Dendritic cell treated with granulocyte-macrophage colony-stimulating factor and Interleukin-4, amounts not matched to agents 40 ng/mL and 50 ng/mL, for 4 days (primary cell): ENCODE data around the gene ROPN1L.

Experiments used
- H3K27ac Mint-ChIP-seq: one replicate; pipeline ENCODE4 v1.8.0; 2022; ENCODE audit warnings: mild to moderate bottlenecking, mixed read lengths
- H3K27me3 Mint-ChIP-seq: one replicate; pipeline ENCODE4 v1.8.0; 2022; ENCODE audit warnings: mild to moderate bottlenecking, mixed read lengths
- H3K36me3 Mint-ChIP-seq: one replicate; pipeline ENCODE4 v1.8.0; 2022; ENCODE audit warnings: low read depth, mixed read lengths
- H3K4me1 Mint-ChIP-seq: one replicate; pipeline ENCODE4 v1.8.0; 2022; ENCODE audit warnings: low read depth, mixed read lengths
- H3K4me3 Mint-ChIP-seq: one replicate; pipeline ENCODE4 v1.8.0; 2022; ENCODE audit warnings: mild to moderate bottlenecking, moderate library complexity, mixed read lengths
- H3K9me3 Mint-ChIP-seq: one replicate; pipeline ENCODE4 v1.8.0; 2022; ENCODE audit warnings: mixed read lengths
- intact Hi-C: fragments of 100-400 bp; cut with micrococcal nuclease; formaldehyde crosslinking; loops from one replicate; pipeline ENCODE4 v1.15.0; 2022

ROPN1L gene

DNA sequence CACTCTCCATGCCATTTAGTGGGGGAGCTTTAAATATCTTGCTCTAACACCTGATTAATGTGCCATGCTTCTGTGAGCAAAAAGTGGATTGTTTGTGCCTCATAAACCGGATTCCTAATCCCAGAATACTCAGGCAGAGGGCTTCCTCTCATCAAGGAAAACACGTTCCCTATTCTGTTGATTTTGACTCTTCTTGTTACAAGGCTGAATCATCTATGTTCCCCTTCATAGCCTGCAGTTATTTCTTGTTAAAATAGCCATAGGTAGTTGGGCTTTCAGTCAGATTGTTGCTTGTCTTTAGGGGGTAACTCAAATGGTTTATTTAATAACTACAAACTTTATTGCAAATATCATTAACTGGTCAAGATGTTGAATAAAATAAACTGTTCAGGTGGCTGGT is 26.6 kb downstream of the ROPN1L start:
- H3K36me3 Mint-ChIP-seq: no peaks in the 10 kb centered on the region
- H3K4me1 Mint-ChIP-seq: peaks cover 22% of the 10 kb centered on the region
- H3K9me3 Mint-ChIP-seq: no peaks in the 10 kb centered on the region
- no peak overlapping the region for H3K27ac Mint-ChIP-seq
- H3K27me3 Mint-ChIP-seq: peaks cover 25% of the 10 kb centered on the region
- intact Hi-C loops: no loop called here
- no peak overlapping the region for H3K4me3 Mint-ChIP-seq

- Mint-ChIP-seq H3K27me3 (peaks cover 20% of the 10 kb centered on the region), H3K9me3 (no peaks in the 10 kb centered on the region), H3K4me1 (peaks cover 22% of the 10 kb centered on the region), H3K36me3 (no peaks in the 10 kb centered on the region), H3K27ac (no peak overlapping the region), H3K4me3 (no peak overlapping the region)
- intact Hi-C loops: no loop called here
These were observed 27.8 kb downstream of the ROPN1L start for GRCh38 chr5:10469253-10470050.

DNA sequence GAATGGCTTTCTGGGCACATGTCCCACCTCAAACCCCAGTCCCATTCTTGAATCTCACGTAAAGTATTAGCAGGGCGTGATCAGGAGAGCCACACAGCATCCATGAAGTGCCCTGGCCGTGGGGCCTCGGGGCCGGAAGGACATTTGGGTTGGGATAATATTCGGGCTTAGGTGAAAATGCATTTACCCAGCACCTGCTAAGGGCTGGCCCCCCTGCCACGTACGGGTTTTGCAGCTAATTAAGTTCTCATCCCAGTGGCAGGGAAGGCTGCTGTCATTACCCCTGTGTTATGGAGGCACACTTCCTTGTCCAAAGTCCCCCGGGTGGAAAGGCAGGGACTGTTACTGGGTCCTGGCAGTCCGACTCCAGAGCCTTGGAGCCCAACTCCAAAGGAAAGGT is 29.0 kb downstream of the ROPN1L start:
- Mint-ChIP-seq H3K9me3 (peaks cover under 1% of the 10 kb centered on the region), H3K4me1 (peaks cover 22% of the 10 kb centered on the region), H3K27me3 (peaks cover 20% of the 10 kb centered on the region), H3K4me3 (no peak overlapping the region), H3K27ac (no peak overlapping the region), H3K36me3 (no peaks in the 10 kb centered on the region)
- intact Hi-C loops: no loop called here

DNA sequence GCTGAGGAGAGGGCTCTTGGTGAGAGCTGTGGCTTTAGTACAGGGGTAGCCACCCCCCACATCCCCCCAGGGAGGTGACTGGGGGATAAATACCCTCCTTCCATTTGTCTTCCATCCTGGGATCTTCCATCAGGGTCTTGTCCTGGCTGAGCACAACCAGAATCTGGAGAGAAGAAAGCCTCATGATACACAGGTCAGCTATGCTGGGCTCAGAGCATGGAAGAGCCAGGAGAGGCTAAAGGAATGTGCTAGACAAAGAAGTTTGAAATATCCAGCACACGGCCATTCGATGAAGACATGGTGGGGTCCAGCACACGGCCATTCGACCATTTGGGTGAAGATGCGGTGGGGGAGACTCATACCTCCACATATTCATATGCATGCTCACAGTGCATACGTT is 30.0 kb downstream of the ROPN1L start:
- Mint-ChIP-seq H3K9me3 (peaks cover 5% of the 10 kb centered on the region), H3K4me1 (peaks cover 15% of the 10 kb centered on the region), H3K4me3 (no peak overlapping the region), H3K36me3 (no peaks in the 10 kb centered on the region), H3K27ac (no peak overlapping the region), H3K27me3 (peaks cover 16% of the 10 kb centered on the region)
- intact Hi-C loops: no loop called here

DNA sequence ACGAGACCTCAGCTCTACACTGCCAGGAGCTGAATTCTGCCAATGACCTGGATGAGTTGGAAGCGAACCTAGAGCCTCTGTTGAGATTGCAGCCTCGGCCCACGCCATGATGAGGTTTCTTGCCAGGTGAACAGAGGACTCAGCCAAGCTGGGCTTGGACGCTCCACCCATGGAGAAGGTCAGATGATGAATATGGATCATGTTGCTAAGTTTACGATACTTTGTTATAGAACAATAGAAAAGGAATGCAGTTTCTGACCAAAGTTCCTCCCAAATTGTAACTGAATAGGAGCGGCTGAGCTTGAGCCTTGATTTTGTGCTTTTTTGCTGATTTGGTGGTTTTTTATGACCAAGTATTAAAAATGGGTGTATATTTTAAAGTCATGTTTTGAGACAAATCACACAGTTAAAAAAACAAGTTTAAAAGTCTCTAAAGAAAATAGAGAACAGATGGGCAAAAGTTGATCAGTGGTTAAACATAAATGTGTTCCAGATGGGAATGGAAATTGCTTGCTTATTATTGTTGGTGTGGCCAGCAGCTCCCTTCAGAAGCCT is 32.9 kb downstream of the ROPN1L start:
- Mint-ChIP-seq H3K27me3 (peaks cover 14% of the 10 kb centered on the region), H3K4me1 (no peaks in the 10 kb centered on the region)
- intact Hi-C loops: no loop called here

GRCh38 chr5:10475931-10476676 is 34.4 kb downstream of the ROPN1L start:
- no peak overlapping the region for H3K4me3 Mint-ChIP-seq
- no peak overlapping the region for H3K27ac Mint-ChIP-seq
- peaks cover 5% of the 10 kb centered on the region for H3K9me3 Mint-ChIP-seq
- no peaks in the 10 kb centered on the region for H3K36me3 Mint-ChIP-seq
- H3K27me3 Mint-ChIP-seq: peaks cover 12% of the 10 kb centered on the region
- intact Hi-C loops: no loop called here
- H3K4me1 Mint-ChIP-seq: no peaks in the 10 kb centered on the region

More for the DNA sequence above, 32.9 kb downstream of the ROPN1L start:
- Mint-ChIP-seq H3K9me3 (peaks cover 5% of the 10 kb centered on the region), H3K27ac (no peak overlapping the region), H3K4me3 (no peak overlapping the region), H3K36me3 (no peaks in the 10 kb centered on the region)

GRCh38 chr5:10476878-10477277 is 35.2 kb downstream of the ROPN1L start:
- intact Hi-C loops: no loop called here
- no peak overlapping the region for H3K4me3 Mint-ChIP-seq
- H3K4me1 Mint-ChIP-seq: no peaks in the 10 kb centered on the region
- H3K27ac Mint-ChIP-seq: no peak overlapping the region
- H3K9me3 Mint-ChIP-seq: peaks cover 5% of the 10 kb centered on the region
- no peaks in the 10 kb centered on the region for H3K36me3 Mint-ChIP-seq
- H3K27me3 Mint-ChIP-seq: peaks cover 12% of the 10 kb centered on the region

DNA sequence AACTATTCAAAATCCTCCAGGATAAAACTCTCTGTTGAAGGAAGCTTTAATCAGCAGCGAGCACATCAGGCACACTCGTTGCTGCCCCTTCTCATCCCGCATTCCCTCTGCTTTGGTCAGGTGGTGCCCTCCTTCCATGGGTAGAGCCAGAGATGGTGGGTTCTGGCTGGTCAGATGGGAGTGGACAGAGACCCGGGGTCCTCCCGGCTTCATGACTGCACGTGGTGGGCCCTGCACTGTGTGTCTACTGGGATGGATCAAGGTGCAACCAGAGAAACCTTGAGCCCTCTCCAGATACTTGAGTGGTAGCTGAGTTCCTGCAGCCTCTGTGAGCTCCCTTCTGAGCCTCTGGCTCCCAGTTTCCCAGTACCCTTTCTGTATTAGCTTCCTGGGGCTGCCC is 36.3 kb downstream of the ROPN1L start:
- Mint-ChIP-seq H3K4me3 (no peak overlapping the region), H3K36me3 (no peaks in the 10 kb centered on the region), H3K9me3 (peaks cover 5% of the 10 kb centered on the region), H3K27me3 (peaks cover 11% of the 10 kb centered on the region), H3K4me1 (no peaks in the 10 kb centered on the region), H3K27ac (no peak overlapping the region)
- intact Hi-C loops: no loop called here

GRCh38 chr5:10478436-10478835 is 36.8 kb downstream of the ROPN1L start:
- intact Hi-C loops: no loop called here
- no peak overlapping the region for H3K27ac Mint-ChIP-seq
- H3K9me3 Mint-ChIP-seq: peaks cover 5% of the 10 kb centered on the region

DNA sequence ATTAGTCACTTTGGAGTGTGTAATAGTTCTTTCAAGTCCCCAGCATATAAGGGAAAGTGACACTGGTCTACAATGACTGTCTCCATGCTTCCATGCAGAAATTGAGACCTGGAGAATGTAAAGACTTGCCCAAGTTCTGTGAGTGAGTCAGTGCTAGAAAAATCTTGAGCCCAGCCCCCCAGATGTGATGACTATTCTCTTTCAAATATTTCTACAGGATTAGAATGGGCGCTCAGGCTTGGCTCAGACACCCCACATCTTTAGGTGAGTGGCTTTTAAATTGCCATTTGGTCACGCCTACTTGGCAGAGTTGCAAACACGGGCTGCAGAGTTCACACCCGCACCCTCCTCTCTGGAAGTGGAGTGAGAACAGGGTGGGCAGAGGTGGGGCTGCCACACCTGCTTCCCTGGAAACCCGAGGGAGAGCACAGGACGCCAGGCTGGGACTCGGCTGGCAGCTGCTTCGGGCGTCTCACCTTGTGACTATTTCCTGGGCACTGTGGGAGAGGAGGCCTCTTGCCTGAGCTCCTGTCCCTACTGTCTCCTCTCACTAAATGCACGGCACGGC is 37.6 kb downstream of the ROPN1L start:
- Mint-ChIP-seq H3K27me3 (peaks cover 11% of the 10 kb centered on the region), H3K4me3 (no peak overlapping the region), H3K4me1 (no peaks in the 10 kb centered on the region), H3K36me3 (no peaks in the 10 kb centered on the region), H3K27ac (no peak overlapping the region), H3K9me3 (peaks cover 5% of the 10 kb centered on the region)
- intact Hi-C loops: no loop called here

More at GRCh38 chr5:10478436-10478835, 36.8 kb downstream of the ROPN1L start:
- Mint-ChIP-seq H3K4me1 (no peaks in the 10 kb centered on the region), H3K27me3 (peaks cover 9% of the 10 kb centered on the region), H3K4me3 (no peak overlapping the region), H3K36me3 (no peaks in the 10 kb centered on the region)

DNA sequence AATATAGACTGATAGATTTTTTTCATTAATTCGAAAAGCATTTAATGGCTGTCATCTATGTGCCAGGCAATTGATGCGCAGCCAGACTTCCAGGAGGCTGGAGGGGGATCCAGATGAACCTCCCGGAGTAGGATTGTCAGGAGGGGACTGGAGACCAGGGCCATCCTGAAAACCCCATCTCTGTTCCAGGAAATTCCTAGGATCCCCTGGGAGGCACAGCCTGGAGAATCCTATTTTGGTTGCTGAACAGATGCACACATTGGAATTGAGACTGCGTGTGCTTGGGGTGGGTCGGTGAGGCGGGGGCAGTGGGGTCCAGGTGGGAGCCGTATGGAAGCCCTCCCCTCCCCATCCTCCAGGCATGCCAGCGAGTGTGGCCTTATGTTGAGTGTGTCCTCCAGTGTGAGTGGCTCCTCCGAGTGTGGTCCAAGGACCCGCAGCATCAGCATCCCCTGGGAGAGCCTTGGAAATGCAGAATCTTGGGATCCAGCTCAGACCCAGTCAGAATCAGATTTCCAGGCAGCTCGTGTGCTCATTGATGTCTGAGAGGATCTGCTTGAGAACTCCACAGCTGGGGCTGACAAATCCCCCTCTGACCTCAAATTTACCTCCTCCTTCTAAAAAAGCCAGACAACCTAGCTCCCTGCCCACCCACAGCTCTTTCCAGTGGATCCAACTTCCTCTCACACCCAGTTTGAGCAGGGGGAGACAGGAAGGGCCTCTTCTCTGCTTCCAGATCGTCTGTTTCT is 38.7 kb downstream of the ROPN1L start:
- intact Hi-C loops: no loop called here
- peaks cover 11% of the 10 kb centered on the region for H3K9me3 Mint-ChIP-seq
- no peak overlapping the region for H3K4me3 Mint-ChIP-seq
- peaks cover 20% of the 10 kb centered on the region for H3K27me3 Mint-ChIP-seq
- no peak overlapping the region for H3K27ac Mint-ChIP-seq
- H3K4me1 Mint-ChIP-seq: peaks cover 6% of the 10 kb centered on the region
- no peaks in the 10 kb centered on the region for H3K36me3 Mint-ChIP-seq

DNA sequence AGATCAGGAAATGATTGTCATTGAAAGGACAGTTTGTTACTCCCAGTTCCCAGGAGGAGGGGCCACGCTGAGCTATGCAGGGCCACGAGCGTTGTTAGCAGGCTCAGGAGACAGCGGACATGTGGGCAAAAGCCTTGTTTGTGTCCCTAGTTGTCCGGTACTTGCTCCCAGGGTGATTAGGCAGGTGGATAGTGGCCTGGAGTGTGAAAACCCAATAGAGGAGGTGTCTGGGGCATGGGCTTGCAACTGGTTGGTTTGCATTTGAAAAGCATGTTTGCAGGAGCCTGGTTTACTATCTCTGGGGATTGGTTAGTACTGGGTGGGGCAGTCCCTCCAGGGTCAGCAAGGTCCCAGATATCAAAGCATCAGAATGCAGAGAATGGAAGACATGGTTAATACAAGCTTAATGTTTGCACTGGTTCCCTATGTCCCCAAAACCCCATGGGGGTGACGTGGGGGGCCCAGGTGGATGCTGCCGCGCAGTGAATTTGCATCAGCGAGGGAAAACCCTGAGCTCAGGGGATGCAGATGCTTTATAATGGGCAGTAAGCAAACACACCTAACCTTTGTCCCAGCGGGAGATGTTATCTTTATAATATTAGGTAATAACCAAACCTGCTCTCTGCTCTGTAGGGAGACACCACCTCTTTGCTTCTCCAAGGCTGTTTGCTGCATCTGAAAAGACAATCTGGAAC is 39.7 kb downstream of the ROPN1L start:
- Mint-ChIP-seq H3K27ac (no peak overlapping the region), H3K9me3 (peaks cover 7% of the 10 kb centered on the region), H3K27me3 (peaks cover 25% of the 10 kb centered on the region), H3K36me3 (no peaks in the 10 kb centered on the region), H3K4me3 (no peak overlapping the region), H3K4me1 (peaks cover 11% of the 10 kb centered on the region)
- intact Hi-C loops: no loop called here
